BLaER1 treated with 17β-estradiol and CSF1 and Interleukin-3, amounts not matched to agents 10 nM and 100 nM (cell line): ENCODE measurements around the gene PSTPIP2.

ENCODE experiments used
- H3K27ac ChIP-seq, 11 experiments: shearing (Covaris generic); formaldehyde crosslinking; 2 replicates each; pipeline ENCODE4 v1.8.1; 2022
- H3K27me3 ChIP-seq, 11 experiments: shearing (Covaris generic); formaldehyde crosslinking; 2 replicates each; pipeline ENCODE4 v1.8.1; 2022
- H3K36me3 ChIP-seq, 11 experiments: shearing (Covaris generic); formaldehyde crosslinking; 2 replicates each; pipeline ENCODE4 v1.8.1; 2022
- H3K4me1 ChIP-seq, 10 experiments: shearing (Covaris generic); formaldehyde crosslinking; 2 replicates each; pipeline ENCODE4 v1.8.1; 2022
- H3K4me2 ChIP-seq, 11 experiments: shearing (Covaris generic); formaldehyde crosslinking; 2 replicates each; pipeline ENCODE4 v1.8.1; 2022
- H3K4me3 ChIP-seq, 10 experiments: shearing (Covaris generic); formaldehyde crosslinking; 2 replicates each; pipeline ENCODE4 v1.8.1; 2022
- H3K9ac ChIP-seq, 11 experiments: shearing (Covaris generic); formaldehyde crosslinking; 2 replicates each; pipeline ENCODE4 v1.8.1; 2022
- H3K9me3 ChIP-seq, 11 experiments: shearing (Covaris generic); formaldehyde crosslinking; replicated peaks in 1 of 11; 2 replicates each; pipeline ENCODE4 v1.8.1; 2022
- H4K20me1 ChIP-seq, 11 experiments: shearing (Covaris generic); formaldehyde crosslinking; 2 replicates each; pipeline ENCODE4 v1.8.1; 2022
- Cebpa-rat ChIP-seq, 11 experiments: shearing (Covaris generic); IDR thresholded peaks; 2 replicates each; pipeline ENCODE4 v1.8.1; 2022

Gene PSTPIP2

DNA sequence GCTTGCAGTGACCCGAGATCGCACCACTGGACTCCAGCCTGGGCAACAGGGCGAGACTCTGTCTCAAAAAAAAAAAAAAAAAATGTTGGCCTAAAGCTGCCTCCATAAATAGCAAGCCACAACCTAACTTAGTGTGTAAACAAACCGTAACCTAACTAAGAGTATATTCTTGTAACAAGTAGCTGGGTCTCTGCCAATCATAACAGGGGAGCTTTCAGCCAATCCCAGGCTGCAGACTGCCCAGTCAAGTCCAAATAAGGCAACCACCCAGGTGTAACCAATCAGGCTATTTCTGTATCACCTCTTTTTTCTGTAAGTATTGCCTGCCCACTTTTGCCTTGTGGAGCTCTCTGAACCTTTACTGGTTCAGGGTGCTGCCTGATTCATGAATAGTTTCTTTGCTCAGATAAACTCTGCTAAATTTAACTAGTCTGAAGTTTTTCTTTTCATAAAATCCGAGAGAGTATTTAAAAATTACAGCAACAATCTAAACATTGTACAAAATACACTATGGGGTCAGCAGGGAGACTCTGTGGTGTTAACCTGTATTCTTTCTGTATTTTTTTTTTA lies 4.5 kb downstream of the PSTPIP2 start:
- Histone ChIP-seq H3K9me3 (no peaks in the 10 kb centered on the region; a peak in 1 of 22 replicates), H3K4me2 (no peak overlapping the region), H3K27ac (no peak overlapping the region), H3K4me1 (peaks cover 0 to 31% (median 20%) of the 10 kb centered on the region in 10 experiments; a peak in 17 of 20 replicates), H3K4me3 (no peak overlapping the region), H3K36me3 (no peaks in the 10 kb centered on the region), H4K20me1 (peaks cover 0 to 22% (median 17%) of the 10 kb centered on the region in 11 experiments; a peak in 20 of 22 replicates), H3K27me3 (peaks cover 18 to 28% (median 25%) of the 10 kb centered on the region in 11 experiments), H3K9ac (no peak overlapping the region)
- no peak for TF ChIP-seq Cebpa-rat (IDR thresholded peaks at IDR 0.05)

DNA sequence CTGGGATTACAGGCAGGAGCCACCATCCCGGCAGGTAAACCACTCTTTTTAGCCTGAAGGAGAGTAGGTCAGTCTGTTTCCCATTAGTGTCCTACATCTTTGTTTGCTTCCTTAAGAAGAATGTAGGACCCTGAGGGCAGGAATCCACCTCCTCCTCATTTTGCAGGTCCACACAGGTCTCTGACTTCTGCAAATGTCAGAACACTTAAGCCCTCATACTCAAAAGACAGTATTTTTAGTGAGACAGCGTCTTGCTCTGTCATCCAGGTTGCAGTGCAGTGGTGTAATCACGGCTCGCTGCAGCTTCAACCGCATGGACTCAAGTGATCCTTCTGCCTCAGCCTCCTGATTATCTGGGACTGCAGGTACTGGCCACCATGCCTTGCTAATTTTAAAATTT lies 9.3 kb downstream of the PSTPIP2 start:
- H3K4me1 ChIP-seq = no peaks in the 10 kb centered on the region
- no peak overlapping the region for H3K27ac ChIP-seq

DNA sequence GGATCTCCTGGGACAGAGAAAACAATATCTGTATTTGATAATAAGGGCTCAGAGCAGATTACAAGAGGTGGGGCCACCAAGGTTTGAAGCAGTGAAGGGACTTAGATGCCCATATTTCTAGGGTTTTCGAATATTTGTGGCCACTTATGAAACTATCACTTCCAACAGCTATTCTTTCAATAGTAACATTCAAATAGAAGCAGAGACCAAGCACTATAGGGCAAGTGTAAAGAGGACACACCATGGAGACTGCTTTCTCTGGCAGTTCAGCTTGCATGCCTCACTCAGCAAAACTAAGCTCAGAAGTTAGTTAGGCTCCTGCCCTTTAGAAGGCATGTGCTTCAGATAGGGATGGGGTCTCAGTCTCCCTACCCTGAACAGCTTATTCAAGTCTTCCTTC lies 10.3 kb downstream of the PSTPIP2 start:
- H3K4me2 ChIP-seq = no peak overlapping the region
- H4K20me1 ChIP-seq = no peaks in the 10 kb centered on the region
- no peak overlapping the region for H3K4me3 ChIP-seq
- H3K27ac ChIP-seq = no peak overlapping the region
- H3K9me3 ChIP-seq = no peaks in the 10 kb centered on the region; a peak in 1 of 22 replicates
- H3K4me1 ChIP-seq = no peaks in the 10 kb centered on the region
- no peaks in the 10 kb centered on the region for H3K27me3 ChIP-seq
- H3K36me3 ChIP-seq = no peaks in the 10 kb centered on the region
- no peak for TF ChIP-seq Cebpa-rat (IDR thresholded peaks at IDR 0.05)
- no peak overlapping the region for H3K9ac ChIP-seq

More for the DNA sequence above, 9.3 kb downstream of the PSTPIP2 start:
- no peak for TF ChIP-seq Cebpa-rat (IDR thresholded peaks at IDR 0.05)
- H3K9ac ChIP-seq = no peak overlapping the region
- no peaks in the 10 kb centered on the region for H4K20me1 ChIP-seq
- no peaks in the 10 kb centered on the region for H3K36me3 ChIP-seq
- no peak overlapping the region for H3K4me2 ChIP-seq
- H3K27me3 ChIP-seq = no peaks in the 10 kb centered on the region
- no peaks in the 10 kb centered on the region; a peak in 1 of 22 replicates for H3K9me3 ChIP-seq
- no peak overlapping the region for H3K4me3 ChIP-seq

DNA sequence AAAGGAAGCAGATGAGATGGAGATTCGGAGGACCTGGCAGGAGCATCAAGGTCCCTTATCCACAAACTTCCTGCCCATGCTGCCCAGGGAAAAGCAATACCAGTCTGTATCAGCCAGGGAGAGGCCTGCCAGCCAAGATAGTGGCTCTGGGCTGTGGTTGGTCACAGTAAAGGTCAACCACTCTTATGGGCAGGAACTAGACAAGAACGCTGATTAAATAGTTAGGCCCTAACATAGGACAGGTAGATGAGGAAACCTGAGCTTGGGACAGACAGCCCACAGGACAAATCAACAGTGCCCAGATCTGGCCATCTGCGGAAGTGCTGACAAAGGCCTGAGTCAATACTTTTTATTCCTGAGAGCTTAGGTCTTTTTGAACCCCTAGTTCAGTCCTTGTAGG lies 10.7 kb downstream of the PSTPIP2 start:
- Histone ChIP-seq H3K9me3 (no peaks in the 10 kb centered on the region), H3K27me3 (no peaks in the 10 kb centered on the region), H3K27ac (no peak overlapping the region), H4K20me1 (no peaks in the 10 kb centered on the region), H3K36me3 (no peaks in the 10 kb centered on the region), H3K4me1 (peaks cover 0 to 1% (median 0%) of the 10 kb centered on the region in 10 experiments; a peak in 1 of 20 replicates), H3K9ac (no peak overlapping the region), H3K4me3 (no peak overlapping the region), H3K4me2 (no peak overlapping the region)
- TF ChIP-seq Cebpa-rat (IDR thresholded peaks at IDR 0.05) = no peak

DNA sequence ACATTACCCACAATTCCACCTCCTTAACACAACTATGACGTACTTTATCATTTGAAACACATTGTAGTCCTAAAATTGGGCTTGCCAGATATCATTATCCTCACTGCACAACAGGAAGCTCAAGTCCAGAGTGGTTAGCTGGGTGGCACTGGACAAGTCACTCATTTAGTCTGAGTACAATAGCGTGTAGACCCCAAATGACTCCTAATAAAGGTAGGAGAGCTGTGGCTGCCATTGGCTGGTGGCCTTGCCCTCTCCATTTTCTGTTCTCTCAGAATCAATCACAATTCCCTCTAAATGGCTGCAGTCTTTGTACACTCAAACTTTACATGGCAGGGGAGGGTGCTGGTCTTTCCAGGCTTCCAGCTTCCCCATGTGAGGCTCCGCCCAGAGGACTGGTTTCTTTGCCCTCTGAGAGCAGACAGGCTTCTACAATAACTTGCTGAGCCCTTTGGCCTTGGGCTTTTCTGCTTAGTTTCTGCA lies 11.7 kb downstream of the PSTPIP2 start:
- H3K4me3 ChIP-seq = no peak overlapping the region
- H3K27ac ChIP-seq = no peak overlapping the region

DNA sequence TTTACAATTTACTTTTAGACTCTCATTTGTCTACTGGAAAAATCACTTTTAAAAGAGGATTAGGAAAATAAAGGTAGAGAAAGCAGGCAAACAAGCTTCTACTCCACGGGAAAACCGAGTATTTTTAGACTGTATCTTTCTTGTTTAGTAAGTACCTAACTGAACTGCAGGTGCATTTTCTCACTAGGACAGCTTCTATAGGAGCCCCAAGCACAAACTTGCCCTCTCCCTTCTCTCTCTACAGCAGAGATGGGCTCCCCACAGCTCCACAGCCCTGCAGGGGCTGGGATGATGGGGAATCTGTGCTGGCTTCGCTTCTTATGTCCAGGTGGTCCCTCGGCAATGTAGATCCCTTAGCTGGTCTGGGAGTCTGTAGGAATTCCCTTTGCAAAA lies 16.2 kb downstream of the PSTPIP2 start:
- Histone ChIP-seq H3K9me3 (no peaks in the 10 kb centered on the region), H3K4me1 (peaks cover 14 to 25% (median 18%) of the 10 kb centered on the region in 10 experiments), H3K27ac (no peak overlapping the region), H3K9ac (no peak overlapping the region), H3K36me3 (no peaks in the 10 kb centered on the region), H3K4me3 (no peak overlapping the region), H3K4me2 (peak overlapping the region; percentile 8 to 71 (median 58); a peak in 19 of 22 replicates), H4K20me1 (no peaks in the 10 kb centered on the region), H3K27me3 (no peaks in the 10 kb centered on the region)
- TF ChIP-seq Cebpa-rat (IDR thresholded peaks at IDR 0.05) = no peak

More for the DNA sequence above, 11.7 kb downstream of the PSTPIP2 start:
- Histone ChIP-seq H3K36me3 (no peaks in the 10 kb centered on the region), H3K27me3 (no peaks in the 10 kb centered on the region), H3K4me2 (no peak overlapping the region), H3K9me3 (no peaks in the 10 kb centered on the region), H3K9ac (no peak overlapping the region), H4K20me1 (no peaks in the 10 kb centered on the region), H3K4me1 (peaks cover 6 to 11% (median 8%) of the 10 kb centered on the region in 10 experiments)
- TF ChIP-seq Cebpa-rat (IDR thresholded peaks at IDR 0.05) = no peak

DNA sequence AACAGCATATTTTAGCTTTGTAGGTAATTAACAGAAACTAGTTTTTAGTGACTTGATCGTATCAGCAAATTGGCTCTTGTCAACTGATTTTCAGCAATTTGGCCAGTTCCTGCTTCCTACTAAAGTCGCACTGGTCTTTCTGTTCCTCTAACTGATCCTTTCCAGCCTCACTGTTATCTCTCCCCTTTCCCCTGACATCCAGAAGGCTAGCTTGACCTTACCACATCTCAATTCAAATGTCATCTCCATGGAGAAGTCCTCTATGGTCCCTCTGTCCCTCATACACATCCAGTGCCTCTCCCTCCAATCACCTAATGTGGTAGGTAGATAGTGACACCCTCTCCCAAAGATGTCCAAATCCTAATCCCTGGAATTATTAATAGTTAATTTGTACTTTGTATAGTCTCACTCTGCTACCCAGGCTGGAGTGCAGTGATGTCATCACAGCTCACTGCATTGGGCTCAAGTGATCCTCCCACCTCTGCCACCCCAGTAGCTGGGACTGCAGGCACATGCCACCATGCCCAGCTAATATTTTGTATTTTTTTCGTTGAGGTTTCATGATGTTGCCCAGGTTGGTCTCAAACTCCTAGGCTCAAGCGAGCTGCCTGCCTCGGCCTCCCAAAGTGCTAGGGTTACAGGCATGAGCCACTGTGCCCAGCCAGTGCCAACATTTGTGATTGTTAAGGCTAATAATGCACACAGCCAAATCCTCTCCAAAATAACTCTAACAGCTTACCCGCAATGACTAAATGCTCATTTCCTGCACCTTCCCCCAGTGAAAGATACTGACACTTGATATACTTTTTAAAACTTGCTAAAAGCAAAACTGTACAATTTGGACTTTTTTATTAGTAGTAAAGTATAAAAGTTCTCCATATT lies 16.9 kb downstream of the PSTPIP2 start:
- Histone ChIP-seq H3K9ac (no peak overlapping the region), H3K27me3 (no peaks in the 10 kb centered on the region), H3K9me3 (no peaks in the 10 kb centered on the region), H3K4me1 (peaks cover 14 to 25% (median 18%) of the 10 kb centered on the region in 10 experiments), H3K4me3 (no peak overlapping the region), H3K36me3 (no peaks in the 10 kb centered on the region), H4K20me1 (no peaks in the 10 kb centered on the region), H3K4me2 (peak overlapping the region; percentile 43 to 73 (median 59)), H3K27ac (no peak overlapping the region)
- no peak for TF ChIP-seq Cebpa-rat (IDR thresholded peaks at IDR 0.05)

DNA sequence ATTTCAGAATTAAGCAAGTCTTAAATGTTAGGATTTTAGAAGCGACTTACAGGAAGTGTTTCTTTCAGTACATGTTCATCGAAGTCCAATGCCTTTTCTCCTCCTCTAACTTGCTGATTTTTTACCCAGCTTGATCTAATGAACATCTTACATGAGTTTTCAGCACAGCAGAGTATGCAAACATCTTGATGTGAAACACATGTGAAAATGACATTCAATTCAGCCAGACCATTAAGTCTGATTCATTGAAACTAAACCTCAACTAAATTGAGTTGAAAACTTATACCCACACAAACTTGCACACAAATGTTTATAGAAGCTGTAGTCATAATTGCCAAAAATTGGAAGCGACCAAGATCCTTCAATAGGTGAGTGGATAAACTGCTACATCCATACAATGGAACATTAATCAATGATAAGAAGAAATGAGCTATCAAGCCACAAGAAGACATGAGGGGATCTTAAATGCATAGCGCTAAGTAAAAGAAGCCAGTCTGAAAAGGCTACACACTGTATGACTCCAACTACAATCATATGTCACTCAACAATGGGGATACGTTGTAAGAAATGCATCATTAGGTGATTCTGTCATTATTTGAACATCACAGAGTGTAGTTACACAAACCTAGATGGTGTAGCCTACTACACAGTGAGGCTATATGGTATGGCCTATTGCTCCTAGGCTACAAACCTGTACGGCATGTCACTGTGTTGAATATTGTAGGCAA lies 18.5 kb downstream of the PSTPIP2 start:
- TF ChIP-seq Cebpa-rat (IDR thresholded peaks at IDR 0.05) = no peak
- no peaks in the 10 kb centered on the region for H4K20me1 ChIP-seq
- no peaks in the 10 kb centered on the region for H3K9me3 ChIP-seq
- no peaks in the 10 kb centered on the region for H3K36me3 ChIP-seq
- no peaks in the 10 kb centered on the region for H3K27me3 ChIP-seq
- H3K4me1 ChIP-seq = peaks cover 14 to 25% (median 18%) of the 10 kb centered on the region in 10 experiments
- H3K4me2 ChIP-seq = no peak overlapping the region
- H3K27ac ChIP-seq = no peak overlapping the region
- H3K9ac ChIP-seq = no peak overlapping the region
- no peak overlapping the region for H3K4me3 ChIP-seq
